ENCODE measurements around the gene ICE1.

ICE1 gene

DNA sequence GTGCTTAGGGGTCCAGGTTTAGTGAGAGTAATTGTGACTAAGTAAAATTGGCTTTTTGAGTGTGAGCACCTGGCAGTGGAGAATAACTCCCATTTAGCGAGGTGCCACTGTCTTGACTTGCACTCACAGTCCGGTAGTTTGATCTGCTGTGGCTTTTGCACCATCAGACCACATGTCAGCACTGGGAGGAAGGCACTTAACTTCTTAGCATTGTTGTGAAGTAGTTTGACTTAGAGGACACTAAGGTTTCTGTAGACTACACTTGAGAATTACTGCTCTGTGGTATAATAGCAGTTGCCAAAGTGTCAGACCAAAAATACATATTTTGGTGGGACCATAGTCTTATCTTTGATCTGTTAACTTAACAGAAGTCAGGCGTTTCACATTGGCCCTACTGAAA, 63.6 kb downstream of the ICE1 start:
- H3K9me3 ChIP-seq (ENCODE audit: control insufficient read depth, low read length), result no peaks in the 10 kb centered on the region
- no peak overlapping the region for H3K9ac ChIP-seq (ENCODE audit: low read length)
- no peak for DNase-seq
- no peak overlapping the region for H3K27ac ChIP-seq (ENCODE audit: low read length, poor library complexity, severe bottlenecking)
- no peak overlapping the region for H4K8ac ChIP-seq (ENCODE audit: low read length)
- 96% methylated on average over 2 of the region's 3 CpGs for WGBS
- H2AK5ac ChIP-seq (ENCODE audit: low read length, severe bottlenecking), result no peak overlapping the region
- no peak overlapping the region for H3K4me2 ChIP-seq (ENCODE audit: low read length, poor library complexity, severe bottlenecking)
- H3K23ac ChIP-seq (ENCODE audit: low read length in 2 of 2), result no peak overlapping the region
- no peak overlapping the region for H3K4ac ChIP-seq (ENCODE audit: low read depth in 1 of 2, low read length in 2 of 2)
- no peak overlapping the region for H3K18ac ChIP-seq (ENCODE audit: low read depth in 1 of 2, low read length in 2 of 2)
- H3K27me3 ChIP-seq (ENCODE audit: control insufficient read depth in 1 of 2, insufficient read depth in 1 of 2, low read length in 2 of 2), result no peaks in the 10 kb centered on the region
- peaks cover 18% of the 10 kb centered on the region for H3K79me1 ChIP-seq (replicated peaks; ENCODE audit: low read length, poor library complexity, severe bottlenecking)
- H4K91ac ChIP-seq (ENCODE audit: low read length), result no peak overlapping the region
- H2BK15ac ChIP-seq (ENCODE audit: low read depth, poor library complexity, severe bottlenecking), result no peak overlapping the region
- H3K36me3 ChIP-seq (ENCODE audit: control insufficient read depth in 1 of 2, insufficient read depth in 2 of 2, low read depth in 1 of 2, low read length in 2 of 2), result peaks cover 12 to 55% of the 10 kb centered on the region in 2 experiments
- no peak overlapping the region for H3K4me3 ChIP-seq (ENCODE audit: insufficient read depth in 1 of 2, low read depth in 1 of 2, low read length in 2 of 2)
- H3K14ac ChIP-seq (ENCODE audit: low read length in 2 of 2), result no peak overlapping the region
- no peak overlapping the region for H2BK12ac ChIP-seq (ENCODE audit: low read length in 2 of 2)
- H2BK5ac ChIP-seq (ENCODE audit: low read depth, low read length, poor library complexity, severe bottlenecking), result no peak overlapping the region
- H3K4me1 ChIP-seq (ENCODE audit: control insufficient read depth, insufficient read depth, low read depth, low read length), result peaks cover 7% of the 10 kb centered on the region
- no peak overlapping the region for H2AFZ ChIP-seq (ENCODE audit: low read depth, low read length)
- no peak overlapping the region for H2BK120ac ChIP-seq (ENCODE audit: low read depth, low read length)

DNA sequence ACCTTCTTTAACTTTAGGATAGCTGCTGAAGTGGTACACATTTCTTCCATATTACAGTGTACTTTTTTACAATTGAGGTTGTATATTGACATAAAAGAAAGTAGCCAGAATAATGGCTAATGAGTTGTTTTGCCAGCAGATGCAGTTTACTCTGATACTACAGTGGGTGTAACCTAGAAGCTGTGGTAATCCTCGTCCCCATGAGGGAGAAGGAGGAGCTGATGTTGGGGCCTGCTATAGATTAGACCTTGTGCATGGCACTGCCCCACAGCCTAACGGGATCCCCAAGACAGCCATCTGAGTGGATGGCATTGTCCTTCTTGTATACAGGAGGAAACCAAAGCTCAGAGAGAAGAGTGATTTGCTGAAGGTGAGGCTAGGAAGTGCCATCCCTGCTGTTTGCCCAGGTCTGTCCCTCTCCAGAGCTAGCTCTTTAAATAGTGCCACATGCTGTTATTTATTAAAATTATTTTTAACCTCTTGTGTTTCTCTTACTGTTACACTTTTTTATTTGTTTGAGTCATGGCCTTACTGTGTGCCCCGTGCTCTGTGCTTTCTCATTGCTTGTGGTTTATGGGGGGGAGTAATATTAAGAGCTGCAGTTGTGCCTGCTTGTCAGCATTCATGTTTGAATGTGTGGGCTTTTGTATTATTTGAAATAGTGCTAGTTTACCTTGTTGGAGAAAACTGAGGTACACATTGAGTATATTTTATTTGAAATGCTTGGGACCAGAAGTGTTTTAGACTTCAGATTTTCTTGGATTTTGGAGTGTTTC, 65.3 kb downstream of the ICE1 start:
- Histone ChIP-seq H2BK5ac (ENCODE audit: low read depth, low read length, poor library complexity, severe bottlenecking) (no peak overlapping the region), H3K36me3 (ENCODE audit: control insufficient read depth in 1 of 2, insufficient read depth in 2 of 2, low read depth in 1 of 2, low read length in 2 of 2) (peaks cover 8 to 45% of the 10 kb centered on the region in 2 experiments), H3K9me3 (ENCODE audit: control insufficient read depth, low read length) (no peaks in the 10 kb centered on the region), H3K4ac (ENCODE audit: low read depth in 1 of 2, low read length in 2 of 2) (no peak overlapping the region), H2BK12ac (ENCODE audit: low read length in 2 of 2) (no peak overlapping the region), H3K18ac (ENCODE audit: low read depth in 1 of 2, low read length in 2 of 2) (no peak overlapping the region), H4K8ac (ENCODE audit: low read length) (no peak overlapping the region), H3K23ac (ENCODE audit: low read length in 2 of 2) (no peak overlapping the region), H3K27ac (ENCODE audit: low read length, poor library complexity, severe bottlenecking) (no peak overlapping the region), H2AK5ac (ENCODE audit: low read length, severe bottlenecking) (no peak overlapping the region), H2BK120ac (ENCODE audit: low read depth, low read length) (no peak overlapping the region), H2BK15ac (ENCODE audit: low read depth, poor library complexity, severe bottlenecking) (no peak overlapping the region), H3K4me2 (ENCODE audit: low read length, poor library complexity, severe bottlenecking) (no peak overlapping the region), H3K14ac (ENCODE audit: low read length in 2 of 2) (no peak overlapping the region), H3K4me1 (ENCODE audit: control insufficient read depth, insufficient read depth, low read depth, low read length) (peaks cover 6% of the 10 kb centered on the region), H2AFZ (ENCODE audit: low read depth, low read length) (no peak overlapping the region), H3K79me1 (replicated peaks; ENCODE audit: low read length, poor library complexity, severe bottlenecking) (peaks cover 17% of the 10 kb centered on the region), H3K27me3 (ENCODE audit: control insufficient read depth in 1 of 2, insufficient read depth in 1 of 2, low read length in 2 of 2) (no peaks in the 10 kb centered on the region), H3K9ac (ENCODE audit: low read length) (peak overlapping the region; percentile 10), H4K91ac (ENCODE audit: low read length) (no peak overlapping the region), H3K4me3 (ENCODE audit: insufficient read depth in 1 of 2, low read depth in 1 of 2, low read length in 2 of 2) (no peak overlapping the region)
- 89% methylated on average over 3 of the region's 3 CpGs for WGBS
- DNase-seq, result no peak

GRCh38 chr5:5490774-5491347, 68.4 kb downstream of the ICE1 start:
- H4K8ac ChIP-seq (ENCODE audit: low read length), result no peak overlapping the region
- H3K4me1 ChIP-seq (ENCODE audit: control insufficient read depth, insufficient read depth, low read depth, low read length), result peaks cover 10% of the 10 kb centered on the region
- H3K27me3 ChIP-seq (ENCODE audit: control insufficient read depth in 1 of 2, insufficient read depth in 1 of 2, low read length in 2 of 2), result peaks cover under 1 to 3% of the 10 kb centered on the region in 2 experiments
- DNase-seq, result no peak
- H3K27ac ChIP-seq (ENCODE audit: low read length, poor library complexity, severe bottlenecking), result no peak overlapping the region
- no peak overlapping the region for H3K4me2 ChIP-seq (ENCODE audit: low read length, poor library complexity, severe bottlenecking)
- H2BK12ac ChIP-seq (ENCODE audit: low read length in 2 of 2), result no peak overlapping the region
- H4K91ac ChIP-seq (ENCODE audit: low read length), result no peak overlapping the region
- no peak overlapping the region for H2AFZ ChIP-seq (ENCODE audit: low read depth, low read length)
- H3K18ac ChIP-seq (ENCODE audit: low read depth in 1 of 2, low read length in 2 of 2), result no peak overlapping the region
- H2BK120ac ChIP-seq (ENCODE audit: low read depth, low read length), result no peak overlapping the region
- no peaks in the 10 kb centered on the region for H3K9me3 ChIP-seq (ENCODE audit: control insufficient read depth, low read length)
- peaks cover 10% of the 10 kb centered on the region for H3K79me1 ChIP-seq (replicated peaks; ENCODE audit: low read length, poor library complexity, severe bottlenecking)
- no peak overlapping the region for H3K14ac ChIP-seq (ENCODE audit: low read length in 2 of 2)
- H3K23ac ChIP-seq (ENCODE audit: low read length in 2 of 2), result no peak overlapping the region
- H3K9ac ChIP-seq (ENCODE audit: low read length), result no peak overlapping the region
- no peak overlapping the region for H3K4ac ChIP-seq (ENCODE audit: low read depth in 1 of 2, low read length in 2 of 2)
- H2AK5ac ChIP-seq (ENCODE audit: low read length, severe bottlenecking), result no peak overlapping the region
- no peak overlapping the region for H2BK5ac ChIP-seq (ENCODE audit: low read depth, low read length, poor library complexity, severe bottlenecking)
- H2BK15ac ChIP-seq (ENCODE audit: low read depth, poor library complexity, severe bottlenecking), result no peak overlapping the region
- 93% methylated on average over 9 of the region's 9 CpGs for WGBS
- H3K36me3 ChIP-seq (ENCODE audit: control insufficient read depth in 1 of 2, insufficient read depth in 2 of 2, low read depth in 1 of 2, low read length in 2 of 2), result peaks cover 8 to 41% of the 10 kb centered on the region in 2 experiments
- H3K4me3 ChIP-seq (ENCODE audit: insufficient read depth in 1 of 2, low read depth in 1 of 2, low read length in 2 of 2), result no peak overlapping the region

DNA sequence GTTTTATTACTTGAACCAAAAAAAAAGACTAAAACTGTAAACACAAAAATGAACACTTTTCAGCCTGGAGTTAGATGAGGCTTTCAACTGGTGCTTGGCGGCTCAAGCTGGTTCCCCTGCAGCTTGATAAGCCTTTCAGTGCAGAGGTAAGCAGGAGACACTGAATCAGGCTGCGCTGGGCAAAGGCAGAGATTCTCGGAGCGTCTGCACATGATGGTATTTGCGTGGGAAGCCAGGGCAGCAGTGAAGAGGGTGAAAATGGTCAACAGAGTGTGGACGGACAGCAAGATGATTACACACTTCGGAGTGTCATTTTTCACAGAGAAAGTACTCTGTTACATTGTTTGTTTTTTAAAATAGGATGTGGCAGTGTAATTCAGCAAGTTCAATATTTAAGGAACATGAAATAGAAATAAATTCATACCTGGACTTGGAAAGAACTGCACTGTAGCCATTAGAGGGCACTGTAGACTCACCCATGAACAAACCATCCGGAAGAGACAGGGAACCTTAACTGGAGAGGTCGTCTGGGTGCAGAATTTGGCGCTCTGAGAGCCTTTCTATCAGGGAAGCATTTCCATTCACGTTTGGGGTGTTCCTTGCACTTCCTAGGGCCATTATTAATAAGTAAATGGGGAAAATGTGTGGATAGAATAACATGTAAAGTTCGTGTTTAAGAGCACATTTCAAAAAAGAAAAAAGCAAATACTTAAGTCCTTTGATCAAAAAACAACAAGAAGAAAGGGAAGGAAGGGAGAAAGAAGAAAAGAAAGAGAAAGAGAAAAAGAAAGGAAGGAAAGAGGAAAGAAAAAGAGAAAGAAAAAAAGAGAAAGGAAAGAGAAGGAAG, 69.8 kb downstream of the ICE1 start:
- H2AK5ac ChIP-seq (ENCODE audit: low read length, severe bottlenecking), result no peak overlapping the region
- no peak overlapping the region for H2BK12ac ChIP-seq (ENCODE audit: low read length in 2 of 2)
- H3K23ac ChIP-seq (ENCODE audit: low read length in 2 of 2), result no peak overlapping the region
- H3K4ac ChIP-seq (ENCODE audit: low read depth in 1 of 2, low read length in 2 of 2), result no peak overlapping the region
- no peak overlapping the region for H4K91ac ChIP-seq (ENCODE audit: low read length)
- no peak overlapping the region for H3K27ac ChIP-seq (ENCODE audit: low read length, poor library complexity, severe bottlenecking)
- no peak overlapping the region for H4K8ac ChIP-seq (ENCODE audit: low read length)
- H2BK15ac ChIP-seq (ENCODE audit: low read depth, poor library complexity, severe bottlenecking), result no peak overlapping the region
- no peaks in the 10 kb centered on the region for H3K9me3 ChIP-seq (ENCODE audit: control insufficient read depth, low read length)
- H3K4me3 ChIP-seq (ENCODE audit: insufficient read depth in 1 of 2, low read depth in 1 of 2, low read length in 2 of 2), result no peak overlapping the region
- H3K14ac ChIP-seq (ENCODE audit: low read length in 2 of 2), result no peak overlapping the region
- H2BK5ac ChIP-seq (ENCODE audit: low read depth, low read length, poor library complexity, severe bottlenecking), result no peak overlapping the region
- peaks cover 10% of the 10 kb centered on the region for H3K4me1 ChIP-seq (ENCODE audit: control insufficient read depth, insufficient read depth, low read depth, low read length)
- peak; percentile 63 for DNase-seq
- H3K27me3 ChIP-seq (ENCODE audit: control insufficient read depth in 1 of 2, insufficient read depth in 1 of 2, low read length in 2 of 2), result peaks cover 3% of the 10 kb centered on the region in 2 experiments
- H2AFZ ChIP-seq (ENCODE audit: low read depth, low read length), result no peak overlapping the region
- 43% methylated on average over 10 of the region's 12 CpGs for WGBS
- H3K18ac ChIP-seq (ENCODE audit: low read depth in 1 of 2, low read length in 2 of 2), result no peak overlapping the region
- peaks cover 2% of the 10 kb centered on the region for H3K79me1 ChIP-seq (replicated peaks; ENCODE audit: low read length, poor library complexity, severe bottlenecking)
- no peak overlapping the region for H2BK120ac ChIP-seq (ENCODE audit: low read depth, low read length)
- no peak overlapping the region for H3K4me2 ChIP-seq (ENCODE audit: low read length, poor library complexity, severe bottlenecking)
- no peak overlapping the region for H3K9ac ChIP-seq (ENCODE audit: low read length)
- peaks cover 8 to 27% of the 10 kb centered on the region in 2 experiments for H3K36me3 ChIP-seq (ENCODE audit: control insufficient read depth in 1 of 2, insufficient read depth in 2 of 2, low read depth in 1 of 2, low read length in 2 of 2)
